CD4-positive, alpha-beta T cell treated with Interleukin-21 for 1 hour (primary cell): ENCODE measurements around the gene RGS10.

Source experiments
- DNase-seq: peaks from one replicate; pipeline ENCODE4 v3.0.0-alpha.2; 2020

RGS10 gene

DNA sequence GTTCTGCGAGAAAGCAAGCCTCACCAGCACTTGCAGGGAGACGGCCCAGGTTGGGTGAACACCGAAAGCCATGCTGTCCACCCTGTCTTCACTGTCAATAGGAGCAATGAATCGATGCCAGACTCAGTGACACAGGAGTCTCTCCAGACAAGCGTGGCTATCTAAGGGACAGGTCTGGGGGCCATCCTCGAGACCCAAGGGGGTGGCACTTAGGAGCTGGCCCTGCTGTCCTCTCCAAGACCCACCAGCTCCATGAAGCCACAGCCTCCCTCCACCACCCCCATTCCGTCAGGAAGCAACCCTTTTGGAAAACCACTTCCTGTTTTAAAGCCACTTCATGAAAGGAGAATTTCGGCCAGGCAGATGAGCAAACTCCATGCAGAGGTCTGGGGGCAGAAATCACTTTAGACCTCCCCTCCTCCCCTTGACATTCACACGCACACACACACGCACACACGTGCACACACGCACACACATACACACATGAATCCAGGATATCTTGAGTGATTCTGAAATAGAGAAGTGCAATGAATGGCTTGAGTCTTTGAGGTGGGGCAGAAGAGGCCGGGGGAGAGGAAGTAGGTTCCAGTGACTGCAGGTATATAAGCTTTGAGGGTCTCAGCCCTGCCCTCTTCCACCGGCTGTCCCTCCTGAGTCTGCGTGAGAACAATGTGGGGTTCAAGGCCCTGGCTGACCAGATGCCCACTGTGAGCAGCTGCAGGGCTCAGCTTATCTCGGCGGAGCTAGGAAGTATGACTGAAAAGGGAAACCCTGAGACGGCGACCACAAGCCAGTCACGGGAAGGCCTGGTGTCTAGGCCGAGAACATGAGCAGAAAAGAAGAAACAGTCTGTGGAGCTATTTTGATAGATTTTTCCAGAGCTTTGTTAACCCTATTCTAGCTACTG is 25.0 kb downstream of the RGS10 start:
- DNase-seq = peak; percentile 47

GRCh38 chr10:119516381-119517234 is 25.9 kb downstream of the RGS10 start:
- DNase-seq = peak; percentile 61

GRCh38 chr10:119515511-119516045 is 26.9 kb downstream of the RGS10 start:
- DNase-seq = no peak

GRCh38 chr10:119514819-119515218 is 27.7 kb downstream of the RGS10 start:
- no peak for DNase-seq

DNA sequence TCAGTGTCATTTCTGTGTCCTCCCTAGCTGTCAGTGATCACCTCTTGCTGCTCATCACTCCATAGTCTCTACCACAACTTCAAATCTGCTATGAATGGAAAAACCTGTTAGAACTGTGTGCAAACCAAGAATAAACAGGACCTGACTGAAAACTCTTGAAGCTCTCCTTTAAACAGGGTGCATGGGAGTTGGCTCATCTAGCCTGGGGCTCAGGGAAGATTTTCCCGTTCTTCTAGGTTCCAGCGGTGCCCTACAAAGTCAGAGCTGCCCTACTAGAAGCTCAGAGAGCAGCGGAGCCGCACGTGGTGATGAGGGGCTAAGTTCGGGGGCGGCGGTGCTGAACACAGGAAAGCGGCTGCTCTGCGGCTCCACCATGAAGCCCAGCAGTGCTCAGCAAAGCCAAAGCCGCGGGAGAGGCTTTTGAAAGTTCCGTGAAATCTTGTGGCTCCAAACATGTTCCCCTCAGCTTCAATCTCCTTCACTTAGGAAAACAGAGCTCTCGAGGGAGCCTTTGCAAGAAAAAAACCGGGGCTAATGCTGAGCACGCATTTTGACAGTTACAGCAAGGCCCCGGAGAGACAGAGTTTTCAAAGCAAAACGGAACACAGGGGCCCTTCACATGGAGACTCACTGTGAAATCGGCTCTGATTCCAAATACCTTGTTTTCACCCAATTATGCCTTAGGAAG is 30.5 kb downstream of the RGS10 start:
- DNase-seq = no peak

DNA sequence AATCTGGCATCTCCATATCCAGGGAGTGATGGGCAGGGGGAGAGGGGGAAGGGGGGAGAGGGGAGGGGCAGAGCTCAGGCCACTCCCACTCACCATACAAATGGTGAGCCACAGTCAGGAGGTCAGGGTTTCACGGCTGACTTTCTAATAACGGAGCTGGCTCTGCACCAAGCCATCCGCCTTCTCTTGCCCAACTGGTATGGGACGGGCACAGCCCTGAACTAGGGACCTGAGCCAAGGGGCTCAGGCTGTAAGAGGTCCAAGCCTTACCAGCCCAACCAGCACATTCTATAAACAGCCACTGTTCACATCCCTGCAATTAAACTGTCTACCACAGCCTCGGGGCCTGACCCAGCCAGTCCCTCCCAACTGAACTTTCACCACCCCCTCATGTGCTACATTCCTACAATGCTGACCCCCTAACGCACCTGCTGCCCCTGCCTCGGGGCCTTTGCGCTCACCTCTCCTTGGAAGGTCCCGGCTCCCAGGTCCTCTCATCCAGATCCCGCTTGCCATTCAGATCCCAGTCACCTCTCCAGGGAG is 32.5 kb downstream of the RGS10 start:
- DNase-seq = no peak

DNA sequence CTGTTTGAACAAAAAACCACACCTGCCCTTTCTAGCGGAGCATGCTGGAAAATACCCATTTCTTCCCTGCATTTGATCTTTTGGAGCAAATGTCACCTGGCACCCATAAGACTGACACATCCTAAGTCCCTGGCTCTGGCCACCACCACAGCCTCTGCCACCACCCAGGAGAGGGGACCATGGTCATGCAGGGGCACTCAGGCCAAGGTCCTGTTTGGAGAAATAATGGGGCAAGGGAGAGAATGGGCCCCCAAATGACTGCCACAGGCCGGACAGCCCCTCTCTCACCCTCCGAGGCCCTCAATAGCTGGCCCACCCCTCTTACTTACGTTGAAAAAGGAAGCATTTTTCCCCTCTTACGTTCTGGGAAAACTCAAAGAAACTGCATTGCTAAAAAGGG is 35.4 kb downstream of the RGS10 start:
- DNase-seq = no peak

DNA sequence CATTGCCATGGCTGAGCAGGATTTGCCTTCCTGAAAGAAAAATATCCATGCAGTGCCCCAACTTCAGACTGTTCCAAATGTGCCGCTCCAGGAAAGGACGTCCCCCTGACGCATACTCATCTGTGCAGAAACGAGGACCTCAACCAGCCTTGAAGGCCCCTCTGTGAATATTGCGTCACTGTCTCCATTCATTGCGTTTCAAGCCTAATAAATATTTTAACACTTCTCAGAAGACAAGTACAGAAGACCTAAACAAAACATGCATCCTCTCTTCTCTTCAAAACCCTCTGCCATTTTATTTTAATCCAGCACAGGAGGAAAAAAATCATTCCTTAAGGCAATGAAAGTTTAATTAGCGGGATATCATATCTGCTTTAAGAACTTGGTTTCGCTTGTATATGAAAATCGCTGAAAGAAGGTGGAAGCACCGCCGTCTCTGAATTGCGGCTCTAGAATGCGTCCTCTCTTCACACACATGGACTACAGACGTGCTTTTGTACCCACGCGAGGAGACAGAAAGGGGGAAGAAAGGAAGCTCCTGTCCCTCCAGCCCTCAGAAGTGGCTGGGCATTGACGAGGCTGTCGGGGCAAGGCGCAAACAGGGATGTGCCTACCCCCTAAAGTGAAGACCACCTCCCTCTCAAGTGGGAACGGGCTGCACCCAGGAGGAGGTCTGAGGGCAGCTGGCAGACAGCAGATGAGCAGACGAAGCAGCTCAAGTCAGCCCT is 36.8 kb downstream of the RGS10 start:
- no peak for DNase-seq

DNA sequence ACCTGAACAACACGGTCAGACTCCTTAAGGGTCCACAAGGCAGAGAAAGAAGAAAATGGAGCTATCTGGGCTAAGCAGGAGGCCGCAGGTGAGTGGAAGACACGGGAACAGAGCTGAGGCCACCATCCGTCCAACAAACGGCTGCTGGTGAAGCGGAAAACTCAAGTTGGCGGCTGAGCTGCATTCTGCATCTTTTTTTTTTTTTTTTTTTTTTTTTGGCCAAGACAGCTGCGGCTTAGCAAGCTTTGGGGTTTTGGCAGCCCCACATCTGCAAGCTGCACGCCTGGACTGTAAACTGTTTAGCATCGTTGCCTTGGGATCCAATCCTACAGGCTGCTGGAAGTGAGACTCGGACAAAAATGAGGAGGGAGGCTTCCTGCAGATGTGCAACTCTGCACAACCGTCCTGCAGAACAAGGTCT is 37.4 kb downstream of the RGS10 start:
- DNase-seq = no peak

GRCh38 chr10:119504651-119505050 is 37.9 kb downstream of the RGS10 start:
- no peak for DNase-seq

GRCh38 chr10:119503821-119504220 is 38.7 kb downstream of the RGS10 start:
- DNase-seq = no peak

DNA sequence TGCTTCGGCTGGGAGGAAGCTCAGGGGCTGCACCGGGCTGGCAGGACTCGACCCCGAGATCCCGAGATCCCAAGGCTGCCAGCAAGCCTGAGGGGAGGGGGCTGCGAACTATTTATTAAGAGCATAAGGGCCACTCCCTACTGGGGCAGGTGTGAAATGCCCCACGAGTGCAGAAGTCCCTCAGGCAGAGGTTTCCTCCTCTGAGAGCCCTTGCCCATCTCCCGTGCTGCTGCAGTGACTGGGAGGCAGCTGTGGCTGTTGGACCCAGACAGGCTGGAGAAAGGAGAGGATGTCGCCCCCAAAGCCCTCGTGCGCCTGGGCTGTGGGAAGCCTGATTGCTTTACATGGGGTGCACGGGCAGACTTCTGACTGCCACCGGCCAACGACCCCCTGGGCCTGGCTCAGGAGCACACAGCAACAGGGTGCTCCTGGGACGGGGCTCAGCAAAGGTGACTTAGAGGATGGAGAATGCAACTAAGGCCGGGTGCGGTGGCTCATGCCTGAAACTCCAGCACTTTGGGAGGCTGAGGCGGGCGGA is 39.8 kb downstream of the RGS10 start:
- no peak for DNase-seq

GRCh38 chr10:119502209-119502608 is 40.3 kb downstream of the RGS10 start:
- peak; percentile 76 for DNase-seq

- DNase-seq = peak; percentile 24
Observed at GRCh38 chr10:119501690-119502089, 40.8 kb downstream of the RGS10 start.

- DNase-seq = no peak
Observed at GRCh38 chr10:119500821-119501220, 41.7 kb downstream of the RGS10 start.

- no peak for DNase-seq
Observed at GRCh38 chr10:119500123-119500795, 42.3 kb downstream of the RGS10 start.

DNA sequence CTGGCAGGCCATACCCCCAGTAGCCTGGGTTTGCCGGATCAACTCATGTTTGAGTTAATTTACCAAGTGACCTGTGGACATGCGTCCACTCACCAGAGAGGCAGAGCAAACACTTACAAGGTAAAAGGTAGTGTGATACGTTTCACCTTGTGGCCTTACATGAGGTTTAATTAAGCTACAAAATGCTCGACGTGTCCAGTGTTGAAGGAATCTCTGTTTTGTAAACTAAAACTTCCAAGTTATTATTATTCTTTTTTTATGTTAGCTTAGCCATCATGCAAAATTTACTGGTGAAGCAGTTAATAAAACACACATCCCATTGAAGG is 42.9 kb downstream of the RGS10 start:
- DNase-seq = no peak

- DNase-seq = peak; percentile 25
Observed at GRCh38 chr10:119498889-119499676, 43.4 kb downstream of the RGS10 start.

- DNase-seq = no peak
Observed at GRCh38 chr10:119497243-119497642, 45.3 kb downstream of the RGS10 start.

DNA sequence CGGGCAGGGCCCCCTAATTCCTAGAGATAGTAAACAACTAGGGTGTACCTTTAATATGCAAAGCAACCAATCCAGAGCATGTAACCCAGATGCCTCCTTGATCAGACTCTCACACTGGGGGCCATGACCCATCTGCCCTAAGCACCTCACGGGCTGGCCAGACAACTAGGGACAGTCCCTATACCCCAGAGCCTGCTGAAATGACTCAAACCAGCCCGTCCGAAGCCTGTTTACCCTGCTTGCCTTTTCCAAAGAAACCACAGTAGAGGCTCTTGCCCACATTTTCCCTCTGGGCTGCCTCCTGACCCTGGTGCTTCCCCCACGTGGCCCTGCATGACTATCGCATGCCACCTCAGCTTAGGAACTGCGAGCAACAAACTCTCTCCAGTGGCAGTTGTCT is 46.2 kb downstream of the RGS10 start:
- no peak for DNase-seq
